GM12878 (cell line): Measurements from ENCODE around the gene GALK2. TPM values are rescaled to one million over a fixed set of nuclear protein-coding genes. Genes with fewer than 3 reads are reported as not detected.

Source experiments
- microRNA-seq: library from miRNA; unstranded; fragments of <30 nt; microRNA quantifications from one replicate; pipeline ENCODE4, GENCODE V29; 2018
- polyA plus RNA-seq, 11 experiments: library from polyadenylated mRNA; depleted of rRNA in 4 of 11; unstranded in 6 of 11; stranded (reverse) in 5 of 11; fragments of >200 nt; fragmentation: Nextera tagmentation in 4 of 11; fragmentation: Illumina TruSeq in 1 of 11; extraction: Ambion mirVana in 4 of 11; extraction: Trizol in 1 of 11; gene quantifications; 1 replicate in 1 of 11; 2 replicates in 10 of 11; pipeline versions ENCODE4 v1.2.1 to v1.2.3, GENCODE V29; 2011 to 2016; ENCODE audit warnings: inconsistent platforms in 2 of 11, missing spikeins in 2 of 11, low read depth in 1 of 11
- small RNA-seq: library from RNA; depleted of rRNA; stranded (forward); fragments of <200 nt; gene quantifications from one replicate; pipeline ENCODE3, GENCODE V24; 2014
- total RNA-seq, 4 experiments: library from RNA; depleted of rRNA in 3 of 4; stranded (reverse); fragments of >200 nt in 3 of 4; fragmentation: Illumina TruSeq in 1 of 4; extraction: Trizol in 1 of 4; gene quantifications; 2 replicates each; pipeline versions ENCODE4 v1.2.1 to v1.2.3, GENCODE V29; 2013 to 2021

The GALK2 gene
- total and polyA plus RNA-seq, 10 of the 15 experiments (the other 5 are each of a cell fraction or from before 2014, with no cell fraction given): 11.9 to 26.7 (median 15.4) TPM

Small RNA genes lying within 50 kb of the gene (microRNA-seq; reads per million reads assigned to microRNA genes)
- gene MIR4716: not detected

Small RNA genes lying within 50 kb of the gene (small RNA-seq; reads per million reads assigned to genes)
- gene MIR4716 (not detected), gene RF00019 (not detected), gene RN7SL307P (not detected)

Other genes with a start within 250 kb of the GALK2 start
- 0.22 and 0.28 TPM in 2 replicates for gene SHC4, start 206.3 kb upstream of the GALK2 start, total RNA-seq (2014; rRNA removed)
- gene SHC4, start 206.3 kb upstream of the GALK2 start, total RNA-seq (2014; rRNA removed; fragmentation: Illumina TruSeq; extraction: Trizol): 0.13 and 0.14 TPM in 2 replicates
- gene SHC4, start 206.3 kb upstream of the GALK2 start, total RNA-seq (2021): 0.15 and 0.35 TPM in 2 replicates
- 0.77 and 1.5 TPM in 2 replicates for gene SHC4, start 206.3 kb upstream of the GALK2 start, polyA plus RNA-seq (2011; rRNA removed)
- 0.25 TPM in 1 of 2 replicates, not detected in the other for gene SHC4, start 206.3 kb upstream of the GALK2 start, polyA plus RNA-seq (2014; fragmentation: Illumina TruSeq; extraction: Trizol)
- under 1 TPM; 0.04 to 0.08 TPM for gene SHC4, start 206.3 kb upstream of the GALK2 start, polyA plus RNA-seq (2014; fragmentation: Nextera tagmentation; extraction: Ambion mirVana)
- 0.08 and 0.19 TPM in 2 replicates for gene SHC4, start 206.3 kb upstream of the GALK2 start, polyA plus RNA-seq (2014; rRNA removed)
- gene SHC4, start 206.3 kb upstream of the GALK2 start, polyA plus RNA-seq (2016; fragmentation: Nextera tagmentation; extraction: Ambion mirVana): under 1 TPM; 0.13 to 0.87 TPM
- gene SECISBP2L, start 123.8 kb upstream of the GALK2 start, total RNA-seq (2014; rRNA removed): 9.2 and 12.4 TPM in 2 replicates
- gene SECISBP2L, start 123.8 kb upstream of the GALK2 start, total RNA-seq (2014; rRNA removed; fragmentation: Illumina TruSeq; extraction: Trizol): 15.0 and 15.3 TPM in 2 replicates
- gene SECISBP2L, start 123.8 kb upstream of the GALK2 start, total RNA-seq (2021): 15.8 and 16.2 TPM in 2 replicates
- 24.2 and 30.2 TPM in 2 replicates for gene SECISBP2L, start 123.8 kb upstream of the GALK2 start, polyA plus RNA-seq (2011; rRNA removed)
- 11.8 and 14.0 TPM in 2 replicates for gene SECISBP2L, start 123.8 kb upstream of the GALK2 start, polyA plus RNA-seq (2014; fragmentation: Illumina TruSeq; extraction: Trizol)
- gene SECISBP2L, start 123.8 kb upstream of the GALK2 start, polyA plus RNA-seq (2014; fragmentation: Nextera tagmentation; extraction: Ambion mirVana): 1 to 10 TPM; 1.4 to 2.8 TPM
- gene SECISBP2L, start 123.8 kb upstream of the GALK2 start, polyA plus RNA-seq (2014; rRNA removed): 7.0 and 7.5 TPM in 2 replicates
- gene SECISBP2L, start 123.8 kb upstream of the GALK2 start, polyA plus RNA-seq (2016; fragmentation: Nextera tagmentation; extraction: Ambion mirVana): 10 to 100 TPM; 10.4 TPM
- gene COPS2, start 14.6 kb upstream of the GALK2 start, total RNA-seq (2014; rRNA removed): 31.5 and 35.3 TPM in 2 replicates
- gene COPS2, start 14.6 kb upstream of the GALK2 start, total RNA-seq (2014; rRNA removed; fragmentation: Illumina TruSeq; extraction: Trizol): 102 and 106 TPM in 2 replicates
- gene COPS2, start 14.6 kb upstream of the GALK2 start, total RNA-seq (2021): 72.0 and 74.6 TPM in 2 replicates
- 78.0 and 155 TPM in 2 replicates for gene COPS2, start 14.6 kb upstream of the GALK2 start, polyA plus RNA-seq (2011; rRNA removed)
- gene COPS2, start 14.6 kb upstream of the GALK2 start, polyA plus RNA-seq (2014; fragmentation: Illumina TruSeq; extraction: Trizol): 115 and 156 TPM in 2 replicates
- gene COPS2, start 14.6 kb upstream of the GALK2 start, polyA plus RNA-seq (2014; fragmentation: Nextera tagmentation; extraction: Ambion mirVana): 10 to 100 TPM; 74.5 to 85.9 TPM
- gene COPS2, start 14.6 kb upstream of the GALK2 start, polyA plus RNA-seq (2014; rRNA removed): 62.6 and 78.7 TPM in 2 replicates
- gene COPS2, start 14.6 kb upstream of the GALK2 start, polyA plus RNA-seq (2016; fragmentation: Nextera tagmentation; extraction: Ambion mirVana): 10 to 100 TPM; 40.9 to 50.9 TPM